ENCODE measurements around the gene LIMS3.
"Not testable (repeated sequence)": the region's sequence is repeated elsewhere in the genome, so short reads cannot be mapped to it uniquely, and the experiment has no call there.

GRCh38 chr2:109966107-109966736 lies 67.7 kb downstream of the LIMS3 start:
- TF ChIP-seq CTCF (IDR thresholded peaks at IDR 0.05; ENCODE audit: borderline replicate concordance, extremely low read depth, low read length, poor library complexity, severe bottlenecking); EZH2 (IDR thresholded peaks at IDR 0.05; ENCODE audit: borderline replicate concordance, low read depth, low read length, severe bottlenecking): not testable (repeated sequence)

All from DND-41 (cell line).